Epithelial cell of esophagus (primary cell): ENCODE measurements around the gene HDDC2.

Experiments used
- DNase-seq: peaks from one replicate; pipeline ENCODE4 v3.0.0; 2010; ENCODE audit warnings: low read depth
- H3K4me3 ChIP-seq: 2 replicates; pipeline ENCODE4 v1.5.1; 2011; ENCODE audit warnings: mild to moderate bottlenecking, low read length, control low read depth
- CTCF ChIP-seq: IDR thresholded peaks from 2 replicates; pipeline ENCODE4 v1.5.1; 2011; ENCODE audit warnings: low read depth, mild to moderate bottlenecking, low read length, control low read depth, inconsistent platforms; ENCODE audit not compliant: insufficient read depth; ENCODE audit errors: missing control alignments

The HDDC2 gene

GRCh38 chr6:125231574-125232343 is 70.0 kb downstream of the HDDC2 start:
- TF ChIP-seq CTCF, result no peak
- DNase-seq, result no peak
- H3K4me3 ChIP-seq, result no peak overlapping the region

- no peak for DNase-seq
- H3K4me3 ChIP-seq, result no peak overlapping the region
- no peak for TF ChIP-seq CTCF
Observed at GRCh38 chr6:125231133-125231532, 70.6 kb downstream of the HDDC2 start.

- no peak for DNase-seq
- no peak for TF ChIP-seq CTCF
- H3K4me3 ChIP-seq, result no peak overlapping the region
Observed at GRCh38 chr6:125230674-125231073, 71.1 kb downstream of the HDDC2 start.

- H3K4me3 ChIP-seq, result no peak overlapping the region
- no peak for TF ChIP-seq CTCF
- no peak for DNase-seq
Observed at GRCh38 chr6:125228981-125229479, 72.7 kb downstream of the HDDC2 start.

- no peak for DNase-seq
- H3K4me3 ChIP-seq, result no peak overlapping the region
- TF ChIP-seq CTCF, result no peak
Observed at GRCh38 chr6:125227244-125227643, 74.5 kb downstream of the HDDC2 start.
